Mucosa of stomach (tissue), 1 donor: ENCODE results near the gene MYOCOS.
"Not testable (repeated sequence)": the region's sequence is repeated elsewhere in the genome, so short reads cannot be mapped to it uniquely, and the experiment has no call there.

Experiments used
- H3K27me3 ChIP-seq: one replicate; pipeline ENCODE4 v1.7.0; 2013; ENCODE audit warnings: mild to moderate bottlenecking, low read length; ENCODE audit not compliant: control insufficient read depth, insufficient read depth
- H3K36me3 ChIP-seq: one replicate; pipeline ENCODE4 v1.7.0; 2013; ENCODE audit warnings: low read length; ENCODE audit not compliant: control insufficient read depth, insufficient read depth
- H3K4me1 ChIP-seq: one replicate; pipeline ENCODE4 v1.7.0; 2013; ENCODE audit warnings: mild to moderate bottlenecking, low read length; ENCODE audit not compliant: control insufficient read depth, insufficient read depth
- H3K4me3 ChIP-seq: one replicate; pipeline ENCODE4 v1.7.0; 2013; ENCODE audit warnings: low read length
- H3K9ac ChIP-seq: one replicate; pipeline ENCODE4 v1.7.0; 2013; ENCODE audit warnings: mild to moderate bottlenecking, low read length, moderate library complexity
- H3K9me3 ChIP-seq: one replicate; pipeline ENCODE4 v1.7.0; 2013; ENCODE audit warnings: mild to moderate bottlenecking, low read length, moderate library complexity; ENCODE audit not compliant: control insufficient read depth
- donor health status: Pancreatic carcinoma.

The MYOCOS gene

GRCh38 chr1:171600310-171600709 is 21.7 kb upstream of the MYOCOS start:
- H3K4me3 ChIP-seq, H3K4me1 ChIP-seq, H3K36me3 ChIP-seq, H3K27me3 ChIP-seq, H3K9me3 ChIP-seq, H3K9ac ChIP-seq: not testable (repeated sequence)

- no peak overlapping the region for H3K4me3 ChIP-seq
- H3K4me1 ChIP-seq, result no peaks in the 10 kb centered on the region
- H3K9ac ChIP-seq, result no peak overlapping the region
- no peaks in the 10 kb centered on the region for H3K27me3 ChIP-seq
- H3K36me3 ChIP-seq, result no peaks in the 10 kb centered on the region
- no peaks in the 10 kb centered on the region for H3K9me3 ChIP-seq
Observed at GRCh38 chr1:171600862-171601261, 21.2 kb upstream of the MYOCOS start.

GRCh38 chr1:171603042-171603441 is 19.0 kb upstream of the MYOCOS start:
- H3K4me3 ChIP-seq, H3K36me3 ChIP-seq, H3K4me1 ChIP-seq, H3K27me3 ChIP-seq, H3K9me3 ChIP-seq, H3K9ac ChIP-seq: not testable (repeated sequence)

GRCh38 chr1:171606402-171606941 is 15.6 kb upstream of the MYOCOS start:
- no peak overlapping the region for H3K4me3 ChIP-seq
- no peak overlapping the region for H3K9ac ChIP-seq
- no peaks in the 10 kb centered on the region for H3K9me3 ChIP-seq
- no peaks in the 10 kb centered on the region for H3K27me3 ChIP-seq
- no peaks in the 10 kb centered on the region for H3K4me1 ChIP-seq
- H3K36me3 ChIP-seq, result no peaks in the 10 kb centered on the region

GRCh38 chr1:171610385-171610784 is 11.7 kb upstream of the MYOCOS start:
- Histone ChIP-seq H3K9me3 (no peaks in the 10 kb centered on the region), H3K36me3 (no peaks in the 10 kb centered on the region), H3K4me1 (no peaks in the 10 kb centered on the region), H3K4me3 (no peak overlapping the region), H3K27me3 (no peaks in the 10 kb centered on the region), H3K9ac (no peak overlapping the region)

- no peak overlapping the region for H3K4me3 ChIP-seq
- H3K9me3 ChIP-seq, result no peaks in the 10 kb centered on the region
Observed at GRCh38 chr1:171611306-171611705, 10.7 kb upstream of the MYOCOS start.

GRCh38 chr1:171613282-171613681 is 8.8 kb upstream of the MYOCOS start:
- H3K4me3 ChIP-seq, result no peak overlapping the region
- no peaks in the 10 kb centered on the region for H3K4me1 ChIP-seq
- H3K9ac ChIP-seq, result no peak overlapping the region
- no peaks in the 10 kb centered on the region for H3K9me3 ChIP-seq
- no peaks in the 10 kb centered on the region for H3K27me3 ChIP-seq
- no peaks in the 10 kb centered on the region for H3K36me3 ChIP-seq

More at GRCh38 chr1:171611306-171611705, 10.7 kb upstream of the MYOCOS start:
- Histone ChIP-seq H3K9ac (no peak overlapping the region), H3K4me1 (no peaks in the 10 kb centered on the region), H3K27me3 (no peaks in the 10 kb centered on the region), H3K36me3 (no peaks in the 10 kb centered on the region)

- not testable (repeated sequence) for H3K36me3 ChIP-seq, H3K4me3 ChIP-seq, H3K4me1 ChIP-seq, H3K9ac ChIP-seq, H3K9me3 ChIP-seq, H3K27me3 ChIP-seq
Observed at GRCh38 chr1:171615122-171615906, 6.7 kb upstream of the MYOCOS start.

GRCh38 chr1:171616586-171616985 is 5.5 kb upstream of the MYOCOS start:
- no peak overlapping the region for H3K9ac ChIP-seq
- no peaks in the 10 kb centered on the region for H3K27me3 ChIP-seq
- no peaks in the 10 kb centered on the region for H3K4me1 ChIP-seq
- H3K9me3 ChIP-seq, result no peaks in the 10 kb centered on the region
- no peaks in the 10 kb centered on the region for H3K36me3 ChIP-seq
- no peak overlapping the region for H3K4me3 ChIP-seq

- H3K4me1 ChIP-seq, result no peaks in the 10 kb centered on the region
Observed at GRCh38 chr1:171623651-171624331, 1.7 kb downstream of the MYOCOS start.

GRCh38 chr1:171625225-171625624 is 3.2 kb downstream of the MYOCOS start:
- Histone ChIP-seq H3K4me1 (no peaks in the 10 kb centered on the region), H3K9me3 (no peaks in the 10 kb centered on the region), H3K9ac (no peak overlapping the region), H3K4me3 (no peak overlapping the region), H3K27me3 (no peaks in the 10 kb centered on the region), H3K36me3 (no peaks in the 10 kb centered on the region)

More at GRCh38 chr1:171623651-171624331, 1.7 kb downstream of the MYOCOS start:
- H3K4me3 ChIP-seq, result no peak overlapping the region
- no peak overlapping the region for H3K9ac ChIP-seq
- H3K9me3 ChIP-seq, result no peaks in the 10 kb centered on the region
- H3K27me3 ChIP-seq, result no peaks in the 10 kb centered on the region
- H3K36me3 ChIP-seq, result no peaks in the 10 kb centered on the region

GRCh38 chr1:171627020-171627419 is 5.0 kb downstream of the MYOCOS start:
- no peak overlapping the region for H3K9ac ChIP-seq
- H3K36me3 ChIP-seq, result no peaks in the 10 kb centered on the region
- H3K27me3 ChIP-seq, result no peaks in the 10 kb centered on the region
- no peaks in the 10 kb centered on the region for H3K9me3 ChIP-seq
- H3K4me1 ChIP-seq, result no peaks in the 10 kb centered on the region
- H3K4me3 ChIP-seq, result no peak overlapping the region
